Aorta (tissue), 5 donors: ENCODE measurements around the gene PHACTR3. TPM values are rescaled to one million over a fixed set of nuclear protein-coding genes. Genes with fewer than 3 reads are reported as not detected.
"Not testable (repeated sequence)": the region's sequence is repeated elsewhere in the genome, so short reads cannot be mapped to it uniquely, and the experiment has no call there.

ENCODE experiments used
- ATAC-seq: fragments of 200-7000 bp; cut with Tn5 transposase; one replicate; pipeline ENCODE4 v1.9.1; 2022; ENCODE audit warnings: moderate library complexity; ENCODE audit not compliant: low FRiP score
- DNase-seq, 2 donors: peaks; one replicate each; pipeline ENCODE4 v3.0.0-alpha.2; 2020
- H3K27ac ChIP-seq, 2 donors: one replicate each; pipeline ENCODE4 v1.5.1; 2013; ENCODE audit warnings: low read length in 2 of 2, mild to moderate bottlenecking in 2 of 2, moderate library complexity in 2 of 2, control low read depth in 1 of 2, inconsistent platforms in 1 of 2, low read depth in 1 of 2
- H3K27me3 ChIP-seq, 2 donors: one replicate each; pipeline ENCODE4 v1.6.1; 2013; ENCODE audit warnings: control low read depth in 1 of 2, low read length in 1 of 2, mild to moderate bottlenecking in 1 of 2, moderate library complexity in 1 of 2; ENCODE audit not compliant: insufficient read depth in 2 of 2, control insufficient read depth in 1 of 2
- H3K36me3 ChIP-seq, 2 donors: one replicate each; pipeline ENCODE4 v1.6.1; 2013; ENCODE audit warnings: control low read depth in 1 of 2, low read length in 1 of 2, mild to moderate bottlenecking in 1 of 2; ENCODE audit not compliant: insufficient read depth in 2 of 2, control insufficient read depth in 1 of 2
- H3K4me1 ChIP-seq, 2 donors: one replicate each; pipeline ENCODE4 v1.6.1; 2013; ENCODE audit warnings: low read length in 2 of 2, control low read depth in 1 of 2, mild to moderate bottlenecking in 1 of 2, moderate library complexity in 1 of 2; ENCODE audit not compliant: insufficient read depth in 2 of 2, control insufficient read depth in 1 of 2
- H3K4me3 ChIP-seq, 2 donors: one replicate each; pipeline ENCODE4 v1.5.1; 2013; ENCODE audit warnings: low read length in 2 of 2, control low read depth in 1 of 2, mild to moderate bottlenecking in 1 of 2
- H3K9me3 ChIP-seq: one replicate; pipeline ENCODE4 v1.6.1; 2013; ENCODE audit warnings: mild to moderate bottlenecking, low read length; ENCODE audit not compliant: control insufficient read depth
- WGBS, 2 donors: extraction: QIAGEN DNeasy Blood & Tissue Kit; methylation state at CpG; one replicate each; pipeline ENCODE4 v1.1.7; 2013; 5-methylcytosine and 5-hydroxymethylcytosine counted together
- intact Hi-C, 2 donors: fragments of 100-400 bp; cut with DNase I; formaldehyde crosslinking; loops; one replicate each; pipeline versions ENCODE4 v1.14.2 to v1.15.0; 2022
- polyA plus RNA-seq, 2 donors: library from polyadenylated mRNA; stranded (reverse); fragments of 200-250 nt; gene quantifications; one replicate each; pipeline ENCODE4 v1.2.3, GENCODE V29; 2013
- total RNA-seq, 2 donors: library from RNA; stranded (reverse); fragmentation: NEBNext Ultra II Directional; extraction: Animal tissue kit (Norgen Biotek cat#: 25700); gene quantifications; one replicate each; pipeline ENCODE4 v1.2.1, GENCODE V29; 2021
- donor health status: healthy with polysubstance abuse.
- donor health status: Bipolar disorder and iron deficiency.
- donor health status: DM: no; HTN: no; CAD: no.
- donor health status: DM: no; HTN: no; CAD: no.
- donor health status: DM: yes; HTN: yes; CAD: no.

The PHACTR3 gene
- total and polyA plus RNA-seq, 4 donors: 0.16 to 0.27 TPM; not detected in 2

DNA sequence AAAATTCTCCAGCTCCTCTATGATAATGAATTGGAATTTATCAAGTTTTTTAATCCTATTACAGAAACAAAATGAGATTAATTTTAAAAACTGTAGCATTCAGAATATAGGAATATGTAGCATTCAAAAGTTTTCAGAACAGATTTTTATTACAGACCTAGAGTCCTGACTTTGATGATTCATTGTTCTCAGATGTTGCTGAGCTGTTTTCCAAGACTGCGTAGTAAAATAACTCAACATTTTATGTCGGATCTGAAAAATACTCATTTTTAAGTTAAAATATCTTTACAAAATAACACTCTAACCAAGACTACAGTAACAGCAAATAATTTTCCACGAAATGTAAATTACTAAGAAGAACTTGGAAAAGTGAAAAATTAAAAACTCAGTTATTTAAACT lies 262.0 kb downstream of the PHACTR3 start:
- Histone ChIP-seq H3K9me3 (no peaks in the 10 kb centered on the region), H3K4me1 (no peaks in the 10 kb centered on the region), H3K36me3 (no peaks in the 10 kb centered on the region), H3K27ac (no peak overlapping the region), H3K27me3 (no peaks in the 10 kb centered on the region), H3K4me3 (no peak overlapping the region)
- no peak for DNase-seq
- intact Hi-C loops: no loop called here
- WGBS, 2 donors: 48 to 67% methylated on average over 3 of the region's 3 CpGs
- no peak for ATAC-seq

DNA sequence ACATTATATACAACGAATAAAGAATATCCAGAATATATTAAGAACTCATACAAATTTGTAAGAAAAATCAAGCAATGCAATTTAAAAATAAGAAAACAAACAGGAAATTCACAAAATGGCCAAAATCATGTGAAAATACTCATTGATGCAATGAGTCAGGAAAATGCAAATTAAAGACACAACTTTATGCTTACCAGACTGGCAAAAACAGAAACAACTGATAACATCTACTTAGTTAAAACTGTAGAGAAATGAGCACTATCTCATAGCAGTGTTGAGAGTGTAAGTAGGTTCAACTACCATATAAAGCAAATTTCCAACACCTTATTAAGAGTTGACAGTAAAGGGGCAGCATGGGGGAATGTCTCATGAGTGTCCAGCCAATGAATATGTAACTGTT lies 266.8 kb downstream of the PHACTR3 start:
- H3K9me3 ChIP-seq: no peaks in the 10 kb centered on the region
- no peaks in the 10 kb centered on the region for H3K4me1 ChIP-seq
- DNase-seq: no peak
- no peaks in the 10 kb centered on the region for H3K27me3 ChIP-seq
- no peak for ATAC-seq
- intact Hi-C loops: no loop called here
- no peak overlapping the region for H3K27ac ChIP-seq
- H3K36me3 ChIP-seq: no peaks in the 10 kb centered on the region
- no peak overlapping the region for H3K4me3 ChIP-seq
- WGBS, 2 donors: 91% methylated on average over 1 of the region's 1 CpG

DNA sequence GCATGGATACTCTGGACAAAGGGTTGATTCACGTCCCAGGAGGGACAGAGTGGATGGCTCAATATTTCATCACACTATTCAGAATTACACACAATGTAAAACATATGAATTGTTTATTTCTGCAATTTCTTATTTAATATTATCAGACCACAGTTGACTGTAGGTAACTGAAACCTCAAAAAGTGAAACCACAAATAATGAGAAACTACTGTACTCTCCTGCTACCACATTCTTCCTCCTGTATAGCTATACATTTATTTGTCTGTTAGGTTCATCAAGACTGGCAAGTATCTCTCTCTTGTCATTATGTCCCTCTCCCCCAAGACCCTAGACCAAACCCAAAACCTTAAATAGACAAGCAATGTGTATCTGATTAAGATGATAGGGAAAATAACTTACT lies 269.1 kb downstream of the PHACTR3 start:
- DNase-seq: no peak
- H3K4me1 ChIP-seq: no peaks in the 10 kb centered on the region
- intact Hi-C loops: no loop called here
- H3K36me3 ChIP-seq: no peaks in the 10 kb centered on the region
- H3K4me3 ChIP-seq: no peak overlapping the region
- no peaks in the 10 kb centered on the region for H3K9me3 ChIP-seq
- ATAC-seq: no peak
- WGBS, 2 donors: 96 to 97% methylated on average over 1 of the region's 1 CpG
- H3K27ac ChIP-seq: no peak overlapping the region
- no peaks in the 10 kb centered on the region for H3K27me3 ChIP-seq

DNA sequence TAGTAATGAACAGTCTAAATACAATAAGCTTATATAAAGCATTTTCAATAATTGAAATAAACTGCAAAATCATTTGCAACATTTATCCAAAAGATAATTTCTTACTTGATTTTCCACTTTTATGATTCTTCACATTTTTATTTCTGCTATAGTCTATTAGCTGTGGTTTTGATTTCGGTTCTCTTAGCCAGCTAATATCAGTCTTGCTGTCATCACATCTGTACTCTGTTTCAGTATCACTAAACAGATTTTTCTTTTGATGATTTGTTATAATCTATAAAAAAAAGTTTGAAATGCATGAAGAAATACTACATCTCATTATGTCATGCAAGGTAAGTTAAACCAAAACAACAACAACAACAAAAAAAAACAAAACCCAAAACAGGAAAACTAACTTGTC lies 275.9 kb downstream of the PHACTR3 start:
- Histone ChIP-seq H3K27ac (no peak overlapping the region), H3K27me3 (no peaks in the 10 kb centered on the region), H3K9me3 (no peaks in the 10 kb centered on the region), H3K4me3 (no peak overlapping the region), H3K36me3 (no peaks in the 10 kb centered on the region), H3K4me1 (no peaks in the 10 kb centered on the region)
- DNase-seq (no peak), ATAC-seq (no peak)
- intact Hi-C loops: no loop called here
- 74 to 89% methylated on average over 1 of the region's 1 CpG for WGBS, 2 donors

DNA sequence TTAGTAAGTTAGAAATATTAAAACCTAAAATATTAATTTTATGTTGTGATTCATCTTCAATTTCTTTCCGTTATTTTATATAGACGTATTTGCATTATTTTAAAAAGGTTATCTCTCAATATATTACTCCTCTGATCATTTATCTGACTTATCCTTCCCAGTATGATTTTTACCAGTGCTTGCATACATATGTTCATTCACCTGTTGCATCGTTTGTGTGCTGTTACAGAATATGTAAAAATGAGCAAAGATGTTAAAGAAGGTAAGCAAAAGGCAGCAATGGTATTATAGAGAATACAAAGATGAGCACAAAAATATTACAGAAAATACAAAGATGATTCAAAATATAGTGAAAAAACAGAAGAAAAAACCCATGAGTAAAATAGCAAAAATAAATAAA lies 280.2 kb downstream of the PHACTR3 start:
- ATAC-seq: no peak
- intact Hi-C loops: no loop called here

DNA sequence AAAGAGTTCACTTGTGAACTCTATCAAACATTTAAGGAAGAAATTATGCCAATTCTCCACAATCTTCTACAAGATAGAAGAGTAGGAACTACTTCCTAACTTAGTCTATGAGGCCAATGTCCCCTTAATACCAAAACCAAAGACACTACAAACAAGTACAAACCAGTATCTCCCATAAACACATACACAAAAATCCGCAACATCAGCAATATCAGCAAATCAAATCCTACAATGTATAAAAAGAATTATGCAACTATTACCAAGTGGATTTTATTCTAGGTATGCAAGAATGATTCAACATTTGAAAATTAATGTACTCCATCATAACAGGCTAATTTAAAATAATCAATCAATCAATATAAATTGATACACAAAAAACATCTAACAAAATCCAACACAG lies 283.7 kb downstream of the PHACTR3 start:
- DNase-seq: no peak
- H3K4me3 ChIP-seq: no peak overlapping the region
- 96 to 99% methylated on average over 1 of the region's 1 CpG for WGBS, 2 donors

More for the DNA sequence above, 280.2 kb downstream of the PHACTR3 start:
- Histone ChIP-seq H3K36me3 (no peaks in the 10 kb centered on the region), H3K4me3 (no peak overlapping the region), H3K27ac (no peak overlapping the region), H3K4me1 (no peaks in the 10 kb centered on the region), H3K27me3 (no peaks in the 10 kb centered on the region), H3K9me3 (no peaks in the 10 kb centered on the region)
- WGBS, 2 donors: 88 to 91% methylated on average over 3 of the region's 3 CpGs
- DNase-seq: no peak

DNA sequence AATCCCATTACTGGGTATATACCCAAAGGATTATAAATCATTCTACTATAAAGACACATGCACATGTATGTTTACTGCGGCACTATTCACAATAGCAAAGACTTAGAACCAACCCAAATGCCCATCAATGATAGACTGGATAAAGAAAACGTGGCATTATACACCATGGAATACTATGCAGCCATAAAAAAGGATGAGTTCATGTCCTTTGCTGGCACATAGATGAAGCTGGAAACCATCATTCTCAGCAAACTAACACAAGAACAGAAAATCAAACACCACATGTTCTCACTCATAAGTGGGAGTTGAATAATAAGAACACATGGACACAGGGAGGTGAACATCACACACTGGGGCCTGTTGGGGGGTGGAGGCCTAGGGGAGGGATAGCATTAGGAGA lies 285.7 kb downstream of the PHACTR3 start:
- H3K4me3 ChIP-seq, H3K4me1 ChIP-seq, H3K9me3 ChIP-seq, H3K27ac ChIP-seq, H3K36me3 ChIP-seq, DNase-seq, ATAC-seq, H3K27me3 ChIP-seq, intact Hi-C loops: not testable (repeated sequence)
- 82 to 89% methylated on average over 2 of the region's 2 CpGs for WGBS, 2 donors

More for the DNA sequence above, 283.7 kb downstream of the PHACTR3 start:
- intact Hi-C loops: no loop called here
- Histone ChIP-seq H3K36me3 (no peaks in the 10 kb centered on the region), H3K4me1 (no peaks in the 10 kb centered on the region), H3K27me3 (no peaks in the 10 kb centered on the region), H3K9me3 (no peaks in the 10 kb centered on the region), H3K27ac (no peak overlapping the region)
- no peak for ATAC-seq

DNA sequence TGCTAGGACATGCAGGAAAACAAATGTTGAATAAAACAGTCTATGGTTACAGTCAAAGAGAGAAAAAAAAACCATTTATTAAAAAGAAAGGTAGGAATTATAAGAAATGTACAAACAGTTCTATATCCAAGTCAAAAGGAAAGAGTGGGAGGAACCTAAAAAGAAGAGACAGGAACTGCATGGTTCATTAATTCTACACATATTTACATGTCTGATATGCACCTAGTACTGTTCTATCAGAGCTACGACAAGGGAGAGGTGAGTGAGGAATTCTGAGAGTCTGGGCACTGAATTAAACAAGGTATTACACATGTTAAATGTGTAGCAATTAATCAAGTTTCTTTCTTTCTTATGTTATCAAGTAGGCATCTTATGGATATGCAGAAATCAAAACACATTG lies 287.2 kb downstream of the PHACTR3 start:
- Histone ChIP-seq H3K27me3 (no peaks in the 10 kb centered on the region), H3K4me3 (no peak overlapping the region), H3K9me3 (no peaks in the 10 kb centered on the region), H3K4me1 (no peaks in the 10 kb centered on the region), H3K27ac (no peak overlapping the region), H3K36me3 (no peaks in the 10 kb centered on the region)
- ATAC-seq (no peak), DNase-seq (no peak)
- intact Hi-C loops: no loop called here
- 73 to 81% methylated on average over 1 of the region's 1 CpG for WGBS, 2 donors

DNA sequence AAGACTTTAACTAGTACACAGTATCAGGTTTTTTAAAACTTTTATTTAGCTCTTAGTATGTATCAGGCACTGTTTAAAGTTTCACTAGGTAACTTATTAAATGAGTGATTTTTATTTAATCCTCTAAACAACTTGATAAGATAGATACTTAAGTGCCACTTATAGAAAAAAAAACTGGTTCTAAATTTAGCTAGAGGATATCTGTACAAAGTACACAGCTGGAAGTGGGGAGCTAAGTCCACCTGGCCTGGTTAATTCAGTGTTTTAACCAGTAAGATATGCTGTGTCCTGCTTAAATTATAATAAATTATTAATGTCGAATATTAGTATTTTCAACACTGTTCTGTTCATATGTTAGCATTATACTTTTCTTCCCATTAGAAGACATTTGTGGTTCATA lies 291.6 kb downstream of the PHACTR3 start:
- intact Hi-C loops: no loop called here
- Histone ChIP-seq H3K4me3 (no peak overlapping the region), H3K27me3 (no peaks in the 10 kb centered on the region), H3K9me3 (no peaks in the 10 kb centered on the region), H3K27ac (no peak overlapping the region), H3K36me3 (no peaks in the 10 kb centered on the region), H3K4me1 (no peaks in the 10 kb centered on the region)
- no peak for DNase-seq
- no peak for ATAC-seq
- WGBS, 2 donors: 91 to 97% methylated on average over 1 of the region's 1 CpG
